MM.1S (cell line): Measurements from ENCODE around the gene LMBR1.

Source experiments
- DNase-seq: peaks from one replicate; pipeline ENCODE4 v3.0.0-alpha.2; 2015
- H2AFZ ChIP-seq: fragments of 300-600 bp; sonication (generic); 2 replicates; pipeline ENCODE4 v1.6.0; 2016; ENCODE audit warnings: antibody characterized with exemption, low read length
- H3F3A ChIP-seq: fragments of 300-600 bp; sonication (generic); 2 replicates; pipeline ENCODE4 v1.6.1; 2016; ENCODE audit warnings: mild to moderate bottlenecking, antibody characterized with exemption, low read length, moderate library complexity, mixed read lengths; ENCODE audit not compliant: insufficient read depth
- H3K27ac ChIP-seq: fragments of 300-600 bp; sonication (generic); 2 replicates; pipeline ENCODE4 v1.5.1; 2016; ENCODE audit warnings: mild to moderate bottlenecking, low read length
- H3K27me3 ChIP-seq: fragments of 300-600 bp; sonication (generic); replicated peaks from 2 replicates; pipeline ENCODE4 v1.6.0; 2016; ENCODE audit warnings: low read length; ENCODE audit not compliant: insufficient read depth
- H3K36me3 ChIP-seq: fragments of 300-600 bp; sonication (generic); replicated peaks from 2 replicates; pipeline ENCODE4 v1.6.1; 2016; ENCODE audit warnings: mild to moderate bottlenecking, low read length, mixed read lengths; ENCODE audit not compliant: insufficient read depth
- H3K4me1 ChIP-seq: fragments of 300-600 bp; sonication (generic); 2 replicates; pipeline ENCODE4 v1.6.1; 2016; ENCODE audit warnings: low read length, mixed read lengths
- H3K4me2 ChIP-seq: fragments of 300-600 bp; sonication (generic); 2 replicates; pipeline ENCODE4 v1.6.0; 2016; ENCODE audit warnings: low read depth, low read length
- H3K4me3 ChIP-seq: fragments of 300-600 bp; sonication (generic); 2 replicates; pipeline ENCODE4 v1.5.1; 2016; ENCODE audit warnings: low read length, mixed read lengths
- H3K79me2 ChIP-seq: fragments of 300-600 bp; sonication (generic); 2 replicates; pipeline ENCODE4 v1.6.1; 2016; ENCODE audit warnings: mixed run types, low read length, mixed read lengths
- H3K9ac ChIP-seq: fragments of 300-600 bp; sonication (generic); 2 replicates; pipeline ENCODE4 v1.6.1; 2016; ENCODE audit warnings: low read length, mixed read lengths
- H3K9me2 ChIP-seq: fragments of 300-600 bp; sonication (generic); replicated peaks from 2 replicates; pipeline ENCODE4 v1.6.1; 2016; ENCODE audit warnings: mild to moderate bottlenecking, low read length, mixed read lengths; ENCODE audit not compliant: insufficient read depth
- H3K9me3 ChIP-seq: fragments of 300-600 bp; sonication (generic); replicated peaks from 2 replicates; pipeline ENCODE4 v1.6.1; 2016; ENCODE audit warnings: mild to moderate bottlenecking, low read length, mixed read lengths; ENCODE audit not compliant: insufficient read depth
- H4K20me1 ChIP-seq: fragments of 300-600 bp; sonication (generic); 2 replicates; pipeline ENCODE4 v1.6.1; 2016; ENCODE audit warnings: mild to moderate bottlenecking, low read length, moderate library complexity, mixed read lengths; ENCODE audit not compliant: insufficient read depth
- EZH2 ChIP-seq: fragments of 300-600 bp; sonication (generic); optimal IDR thresholded peaks from 2 replicates; pipeline ENCODE3; 2017; ENCODE audit warnings: low read depth, mild to moderate bottlenecking, antibody characterized with exemption, low read length, mixed read lengths
- EZH2phosphoT487 ChIP-seq: fragments of 300-600 bp; sonication (generic); IDR thresholded peaks from 2 replicates; pipeline ENCODE4 v1.6.1; 2018; ENCODE audit warnings: antibody characterized with exemption, low read length
- TF ChIP-seq, protein P1 (sequence below): fragments of 300-600 bp; sonication (generic); IDR thresholded peaks from 2 replicates; pipeline ENCODE4 v1.5.1; 2016; ENCODE audit warnings: antibody characterized with exemption, low read length, mixed read lengths

The LMBR1 gene

DNA sequence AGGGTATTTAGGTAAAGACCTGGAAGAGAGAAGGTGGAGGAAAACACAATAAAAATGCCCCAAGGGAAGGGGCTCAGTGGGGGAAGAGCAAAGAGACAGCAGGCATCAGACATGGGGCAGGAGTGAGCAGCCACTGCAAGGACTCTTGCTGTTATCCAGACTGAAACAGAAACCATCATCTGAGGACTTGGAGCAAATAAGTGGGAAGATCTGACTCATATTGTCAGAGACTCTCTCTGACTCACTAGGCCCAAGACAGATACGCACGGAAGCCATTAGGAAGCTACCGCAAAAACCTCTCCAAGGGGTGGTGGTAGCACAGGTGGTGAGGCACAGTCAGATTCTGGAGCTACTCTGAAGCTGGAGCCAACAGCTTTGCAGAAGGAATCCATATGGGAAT is 141.7 kb downstream of the LMBR1 start:
- DNase-seq, result no peak
- H3K4me2 ChIP-seq, result no peak overlapping the region
- H2AFZ ChIP-seq, result no peak overlapping the region

DNA sequence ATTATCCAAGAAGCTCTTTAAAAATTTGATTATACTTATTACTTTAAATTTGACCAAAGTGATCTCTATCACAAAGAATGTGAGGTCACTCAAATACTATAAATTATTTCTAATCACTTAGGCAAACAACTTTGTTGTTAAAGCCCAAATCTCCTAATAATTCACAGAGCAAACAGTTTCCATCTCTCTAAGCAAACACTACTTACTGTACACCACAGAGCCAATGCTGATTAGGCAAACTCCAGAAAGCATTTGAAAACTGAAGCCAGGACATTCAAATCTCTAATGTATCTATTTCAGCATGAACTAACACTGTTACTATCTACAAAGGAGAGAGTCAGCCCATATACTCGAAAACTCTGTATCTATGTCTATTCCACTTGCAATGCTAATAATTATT is 145.3 kb downstream of the LMBR1 start:
- Histone ChIP-seq H3K9ac (no peak overlapping the region), H4K20me1 (no peaks in the 10 kb centered on the region), H3K9me3 (no peaks in the 10 kb centered on the region), H3F3A (no peaks in the 10 kb centered on the region), H3K4me1 (no peaks in the 10 kb centered on the region), H3K79me2 (no peaks in the 10 kb centered on the region), H3K27ac (no peak overlapping the region), H3K27me3 (no peaks in the 10 kb centered on the region), H3K4me2 (no peak overlapping the region), H3K36me3 (no peaks in the 10 kb centered on the region), H2AFZ (no peak overlapping the region), H3K4me3 (no peak overlapping the region), H3K9me2 (no peaks in the 10 kb centered on the region)
- TF ChIP-seq EZH2phosphoT487 (no peak), EZH2 (no peak)
- TF ChIP-seq, protein P1, sequence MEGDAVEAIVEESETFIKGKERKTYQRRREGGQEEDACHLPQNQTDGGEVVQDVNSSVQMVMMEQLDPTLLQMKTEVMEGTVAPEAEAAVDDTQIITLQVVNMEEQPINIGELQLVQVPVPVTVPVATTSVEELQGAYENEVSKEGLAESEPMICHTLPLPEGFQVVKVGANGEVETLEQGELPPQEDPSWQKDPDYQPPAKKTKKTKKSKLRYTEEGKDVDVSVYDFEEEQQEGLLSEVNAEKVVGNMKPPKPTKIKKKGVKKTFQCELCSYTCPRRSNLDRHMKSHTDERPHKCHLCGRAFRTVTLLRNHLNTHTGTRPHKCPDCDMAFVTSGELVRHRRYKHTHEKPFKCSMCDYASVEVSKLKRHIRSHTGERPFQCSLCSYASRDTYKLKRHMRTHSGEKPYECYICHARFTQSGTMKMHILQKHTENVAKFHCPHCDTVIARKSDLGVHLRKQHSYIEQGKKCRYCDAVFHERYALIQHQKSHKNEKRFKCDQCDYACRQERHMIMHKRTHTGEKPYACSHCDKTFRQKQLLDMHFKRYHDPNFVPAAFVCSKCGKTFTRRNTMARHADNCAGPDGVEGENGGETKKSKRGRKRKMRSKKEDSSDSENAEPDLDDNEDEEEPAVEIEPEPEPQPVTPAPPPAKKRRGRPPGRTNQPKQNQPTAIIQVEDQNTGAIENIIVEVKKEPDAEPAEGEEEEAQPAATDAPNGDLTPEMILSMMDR, result no peak
- no peak for DNase-seq

More for the DNA sequence above, 141.7 kb downstream of the LMBR1 start:
- Histone ChIP-seq H3K9me2 (no peaks in the 10 kb centered on the region), H3K79me2 (no peaks in the 10 kb centered on the region), H4K20me1 (no peaks in the 10 kb centered on the region), H3K4me1 (no peaks in the 10 kb centered on the region), H3K9ac (no peak overlapping the region), H3K36me3 (peaks cover 3% of the 10 kb centered on the region; the same call in 1 of the 2 replicates), H3K27ac (no peak overlapping the region), H3K4me3 (no peak overlapping the region), H3K9me3 (no peaks in the 10 kb centered on the region), H3K27me3 (no peaks in the 10 kb centered on the region), H3F3A (no peaks in the 10 kb centered on the region)
- TF ChIP-seq, protein P1, result no peak
- no peak for TF ChIP-seq EZH2phosphoT487

DNA sequence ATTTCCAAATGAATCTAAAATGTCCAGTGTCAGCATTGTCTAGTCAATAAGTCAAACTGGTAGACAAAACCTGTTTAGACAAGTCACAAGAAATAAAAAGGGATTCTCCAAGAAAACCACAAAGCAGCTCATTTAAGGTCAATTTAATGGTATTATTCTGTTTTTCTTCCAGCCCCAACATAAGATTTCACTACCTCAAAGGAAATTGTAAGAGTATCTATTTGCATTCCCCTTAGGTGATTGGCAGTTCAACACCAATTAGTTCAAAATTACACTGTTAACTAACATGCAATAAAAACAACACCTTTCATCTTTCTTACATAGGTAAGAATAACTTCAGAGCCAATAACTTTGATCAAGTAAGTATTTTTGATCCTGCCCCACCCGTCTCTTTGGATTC is 146.1 kb downstream of the LMBR1 start:
- Histone ChIP-seq H3K9ac (no peak overlapping the region), H3K9me2 (no peaks in the 10 kb centered on the region), H3K9me3 (no peaks in the 10 kb centered on the region), H3K36me3 (no peaks in the 10 kb centered on the region), H3K4me1 (no peaks in the 10 kb centered on the region), H3K4me2 (no peak overlapping the region), H2AFZ (no peak overlapping the region), H3K4me3 (no peak overlapping the region), H3K27ac (no peak overlapping the region), H3K27me3 (no peaks in the 10 kb centered on the region), H4K20me1 (no peaks in the 10 kb centered on the region), H3F3A (no peaks in the 10 kb centered on the region), H3K79me2 (no peaks in the 10 kb centered on the region)
- TF ChIP-seq EZH2 (no peak), EZH2phosphoT487 (no peak)
- TF ChIP-seq, protein P1, result no peak
- no peak for DNase-seq
